Measurements from ENCODE around the gene GLIS1.

Gene GLIS1

DNA sequence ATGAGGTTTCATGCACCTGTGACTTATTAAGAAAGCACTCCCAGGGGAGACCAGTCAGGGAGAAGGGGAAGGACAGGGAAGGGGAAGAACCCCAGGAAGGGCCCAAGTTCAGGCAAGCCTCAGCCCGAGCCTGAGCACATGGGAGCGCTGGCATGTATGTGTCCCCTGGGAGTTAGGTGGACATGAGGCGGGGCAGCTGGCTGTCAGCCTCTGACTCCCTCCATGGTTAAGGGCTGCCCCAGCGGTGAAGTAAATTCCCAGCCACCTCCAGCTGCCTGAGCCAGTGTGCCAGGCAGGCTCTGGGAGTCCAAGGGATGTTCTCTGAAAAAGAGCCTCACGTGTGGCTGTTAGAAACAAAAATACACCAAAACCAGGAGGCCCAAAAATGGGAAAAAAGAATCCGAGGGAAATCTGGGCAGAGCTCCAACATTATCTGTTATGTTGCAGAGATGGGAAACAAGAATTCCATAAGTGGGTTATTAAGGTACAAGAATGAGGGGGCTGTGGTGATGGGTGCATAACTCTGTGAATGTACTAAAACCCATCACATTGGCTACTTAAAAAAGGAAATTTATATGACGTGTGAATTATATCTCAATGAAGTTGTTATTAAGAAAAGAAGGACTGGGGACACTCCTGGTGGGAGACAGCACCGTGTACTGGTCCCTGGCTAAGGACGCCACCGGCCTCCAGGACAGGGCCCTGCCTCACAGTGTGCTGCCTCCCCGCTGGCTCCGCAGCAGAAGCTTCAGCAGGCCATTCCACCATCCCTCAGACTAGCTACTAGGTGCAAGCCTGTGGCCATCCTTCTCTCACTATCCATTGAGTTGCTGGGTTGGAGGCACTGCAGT, 261.1 kb downstream of the GLIS1 start:
- no peak for DNase-seq

DNA sequence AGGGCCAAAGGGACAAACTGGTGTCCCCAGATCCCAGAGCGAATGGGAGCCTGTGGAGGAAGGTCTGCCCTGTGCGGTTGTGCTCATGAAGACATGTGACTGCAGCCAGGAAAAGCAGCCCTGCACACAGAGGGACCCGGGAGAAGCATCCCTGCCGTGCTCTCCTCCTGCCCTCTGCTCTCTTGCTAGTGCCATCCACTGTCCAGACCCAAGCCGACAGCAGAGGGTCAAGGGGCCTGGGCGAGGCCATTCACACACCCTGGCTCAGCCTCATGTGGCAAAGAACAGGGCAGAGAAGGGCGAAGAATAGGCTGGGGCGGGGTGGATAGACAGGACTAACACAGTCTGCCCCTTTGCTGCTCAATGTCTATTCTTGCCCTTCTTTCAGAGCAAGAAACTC, 262.4 kb downstream of the GLIS1 start:
- no peak for DNase-seq

DNA sequence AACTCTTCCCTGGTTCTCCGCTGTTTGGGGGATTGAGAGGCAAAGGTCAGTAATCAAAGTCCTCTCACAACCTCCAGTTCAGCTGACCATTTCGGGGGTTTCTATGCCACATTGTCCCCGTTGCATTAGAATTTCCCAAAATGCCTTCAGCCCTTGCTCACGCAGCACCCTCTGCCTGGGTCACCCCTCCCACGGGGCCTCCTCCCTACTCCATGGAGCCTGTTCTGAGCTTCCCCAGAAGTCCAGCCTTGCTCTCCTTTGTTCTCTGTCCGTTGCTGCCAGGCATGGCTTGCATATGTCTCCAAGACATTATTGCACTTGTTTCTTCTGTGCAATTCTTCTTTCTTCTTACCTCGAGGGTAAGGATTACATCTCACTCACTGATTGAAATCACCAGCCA, 263.3 kb downstream of the GLIS1 start:
- DNase-seq = no peak

DNA sequence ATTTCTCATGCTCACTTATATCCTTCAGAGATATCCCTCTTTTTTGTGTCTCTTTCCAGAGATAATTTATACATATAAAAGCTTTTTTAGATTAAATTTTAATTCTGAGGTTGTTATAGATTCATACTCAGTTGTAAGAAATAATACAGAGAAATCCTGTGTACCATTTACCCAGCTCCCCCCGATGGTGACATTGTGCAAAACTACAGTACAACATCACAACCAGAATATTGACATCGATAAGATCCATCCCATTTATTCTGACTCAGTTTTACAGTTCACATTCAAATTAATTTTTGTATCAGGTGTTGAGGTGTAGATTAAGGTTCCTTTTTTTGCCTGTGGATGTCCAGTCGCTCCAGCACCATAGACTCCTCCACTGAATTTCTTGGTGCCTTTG, 265.5 kb downstream of the GLIS1 start:
- DNase-seq = no peak

DNA sequence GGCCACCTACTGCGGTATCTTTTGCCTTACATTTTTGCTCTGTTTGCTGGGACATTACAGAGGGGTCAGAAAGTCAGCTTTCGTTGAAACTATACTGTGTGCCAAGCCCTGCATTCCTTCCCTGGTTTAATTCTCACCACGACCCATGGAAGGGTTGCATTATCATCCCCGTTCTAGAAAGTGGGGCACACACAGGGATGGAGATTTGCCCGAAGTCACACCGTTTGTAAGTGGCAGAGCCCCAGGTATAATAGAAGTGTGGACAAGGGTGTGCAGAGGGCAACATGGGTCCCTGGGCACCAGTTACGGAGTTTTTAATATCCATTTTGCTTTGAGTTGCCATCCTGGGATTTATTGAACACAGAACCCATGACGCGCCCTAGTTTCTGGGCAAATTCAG, 268.0 kb downstream of the GLIS1 start:
- DNase-seq = no peak

DNA sequence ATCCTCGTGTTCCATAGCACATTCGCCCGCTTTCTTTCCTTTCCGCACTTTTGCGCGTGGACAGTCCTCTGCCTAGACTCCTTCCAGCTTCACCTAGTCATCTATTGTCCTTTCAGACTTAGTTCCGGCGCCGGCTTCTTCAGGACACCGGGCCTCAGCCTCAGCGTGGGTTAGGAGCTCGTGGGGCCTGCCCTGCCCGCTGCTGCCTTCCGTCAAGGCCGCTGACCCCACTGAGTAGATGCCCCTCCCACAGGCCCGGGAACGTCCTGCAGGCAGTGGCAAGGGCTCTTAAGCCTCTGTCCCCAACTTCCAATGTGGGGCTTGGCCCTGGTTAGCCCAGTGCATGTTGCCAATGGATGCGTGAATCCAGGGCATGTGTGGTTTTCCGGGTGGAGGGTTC, 268.4 kb downstream of the GLIS1 start:
- DNase-seq = no peak

DNA sequence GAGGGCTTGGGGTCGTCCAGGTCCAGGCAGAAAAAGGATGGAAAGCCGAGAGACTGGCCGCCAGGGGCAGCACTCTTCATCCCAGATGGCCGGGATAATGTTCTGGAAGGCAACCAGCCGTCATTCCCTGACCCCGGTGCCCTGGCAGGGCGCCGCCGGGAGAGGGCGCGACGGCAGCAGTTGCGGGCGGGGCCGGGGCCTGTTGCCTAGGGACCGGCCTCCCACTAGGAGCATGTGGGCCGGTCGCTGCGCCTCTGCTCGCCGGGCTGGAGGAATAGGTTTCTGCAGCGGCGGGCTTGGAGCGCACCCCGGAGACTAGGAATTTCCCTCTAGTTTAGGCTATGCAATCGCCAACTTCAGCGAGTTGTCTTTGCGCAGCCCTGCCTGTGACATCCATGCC, 268.8 kb downstream of the GLIS1 start:
- DNase-seq = no peak

DNA sequence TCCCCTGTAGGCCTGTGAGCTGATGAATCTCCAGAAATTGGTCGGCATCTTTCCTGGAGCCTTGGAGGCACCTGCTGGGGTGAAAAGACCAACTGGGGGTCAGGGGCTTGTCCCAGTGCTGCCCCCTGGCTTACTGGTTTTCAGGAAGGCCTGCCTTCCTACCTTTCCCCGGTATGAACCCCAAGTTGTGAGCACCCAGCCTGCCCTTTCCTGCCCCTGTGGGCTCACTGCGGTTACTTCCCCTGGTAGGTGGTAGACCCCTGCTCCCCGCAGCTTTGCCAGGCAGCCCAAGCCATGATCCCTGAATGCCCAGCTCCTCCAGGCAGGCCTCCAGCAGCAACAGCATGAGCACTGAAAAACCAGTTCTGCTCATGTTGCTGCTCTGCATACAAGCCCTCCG, 269.6 kb downstream of the GLIS1 start:
- DNase-seq = no peak

DNA sequence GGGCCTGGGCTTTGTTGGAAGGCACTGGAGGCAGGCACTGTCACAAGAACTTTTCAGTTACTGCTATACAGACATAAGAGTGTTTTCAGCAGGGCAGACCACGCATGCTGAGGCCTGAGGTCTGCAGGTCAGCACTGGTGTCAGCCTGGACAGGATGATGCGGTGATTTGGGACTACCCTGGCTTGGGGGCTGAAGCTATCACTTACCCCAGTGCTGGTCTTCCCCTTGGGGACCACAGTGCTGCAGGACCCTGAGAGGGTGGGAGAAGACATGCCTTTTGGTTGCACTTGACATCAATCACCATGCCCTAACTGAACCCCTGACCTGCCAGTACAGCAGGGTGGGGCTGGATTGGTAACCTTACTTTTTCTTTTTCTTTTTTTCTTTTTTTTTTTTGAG, 270.6 kb downstream of the GLIS1 start:
- DNase-seq = no peak

DNA sequence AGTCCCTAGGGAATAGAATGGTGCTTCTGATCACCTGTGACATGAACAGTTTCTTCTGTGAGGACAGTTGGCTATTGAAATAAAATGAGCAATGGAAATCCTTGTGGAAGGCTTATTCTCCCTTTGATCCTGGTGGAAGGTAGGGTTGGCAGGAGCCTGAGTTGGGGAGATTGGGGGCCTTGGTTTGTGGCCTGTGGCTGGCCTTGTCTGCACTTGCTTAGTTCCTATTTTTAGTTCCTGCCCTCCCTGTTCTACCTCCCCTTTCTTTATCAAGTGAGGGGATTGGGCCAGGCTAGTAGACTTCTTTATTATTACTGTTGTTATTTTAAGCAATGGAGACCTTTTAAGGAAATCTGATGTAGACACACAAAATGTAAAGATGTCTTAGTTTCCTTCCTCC, 271.6 kb downstream of the GLIS1 start:
- DNase-seq = no peak

DNA sequence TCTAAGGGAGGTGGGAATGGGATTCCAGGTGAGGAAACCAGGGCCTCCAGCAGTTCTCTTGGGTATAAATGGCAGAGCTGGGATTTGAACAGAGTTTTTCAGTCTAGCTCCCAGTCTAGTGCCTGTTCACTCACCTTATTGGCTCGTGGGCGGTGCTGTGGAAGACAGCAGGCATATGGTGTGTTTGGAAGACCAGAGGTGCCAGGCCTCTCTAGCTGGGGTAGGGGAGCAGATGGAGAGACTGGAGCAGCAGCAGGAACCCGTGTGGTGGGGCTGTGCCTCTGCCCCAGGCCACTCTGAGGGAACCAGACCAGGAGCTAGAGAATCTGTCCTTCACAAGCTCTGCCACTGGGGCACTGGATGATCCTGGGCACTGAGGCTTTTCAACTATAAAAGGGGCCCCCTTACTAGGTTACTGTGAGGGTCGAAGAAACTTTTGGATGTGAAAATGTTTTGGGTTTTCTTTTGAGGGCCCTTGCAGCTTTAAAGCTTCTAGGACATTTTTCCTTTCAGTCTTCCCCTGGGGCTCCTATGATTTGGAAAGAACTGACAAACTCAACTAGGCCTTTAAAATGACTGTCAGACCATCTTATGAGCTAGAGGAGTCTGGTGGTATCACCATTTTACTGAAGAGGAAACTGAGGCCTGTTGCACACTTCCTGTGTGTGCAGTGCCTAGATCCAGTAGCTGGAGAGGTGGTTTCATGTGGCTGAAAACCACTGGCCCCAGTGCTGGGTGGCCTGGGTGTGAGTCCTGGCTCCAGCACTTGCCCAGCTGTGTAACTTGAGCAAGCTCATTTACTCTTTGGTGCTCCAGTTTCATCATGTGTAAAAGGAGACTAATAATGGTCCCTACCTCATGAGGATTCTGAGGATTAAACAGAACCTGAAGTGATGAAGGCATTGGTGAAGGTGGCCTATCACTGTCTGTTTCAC, 273.7 kb downstream of the GLIS1 start:
- DNase-seq = no peak

DNA sequence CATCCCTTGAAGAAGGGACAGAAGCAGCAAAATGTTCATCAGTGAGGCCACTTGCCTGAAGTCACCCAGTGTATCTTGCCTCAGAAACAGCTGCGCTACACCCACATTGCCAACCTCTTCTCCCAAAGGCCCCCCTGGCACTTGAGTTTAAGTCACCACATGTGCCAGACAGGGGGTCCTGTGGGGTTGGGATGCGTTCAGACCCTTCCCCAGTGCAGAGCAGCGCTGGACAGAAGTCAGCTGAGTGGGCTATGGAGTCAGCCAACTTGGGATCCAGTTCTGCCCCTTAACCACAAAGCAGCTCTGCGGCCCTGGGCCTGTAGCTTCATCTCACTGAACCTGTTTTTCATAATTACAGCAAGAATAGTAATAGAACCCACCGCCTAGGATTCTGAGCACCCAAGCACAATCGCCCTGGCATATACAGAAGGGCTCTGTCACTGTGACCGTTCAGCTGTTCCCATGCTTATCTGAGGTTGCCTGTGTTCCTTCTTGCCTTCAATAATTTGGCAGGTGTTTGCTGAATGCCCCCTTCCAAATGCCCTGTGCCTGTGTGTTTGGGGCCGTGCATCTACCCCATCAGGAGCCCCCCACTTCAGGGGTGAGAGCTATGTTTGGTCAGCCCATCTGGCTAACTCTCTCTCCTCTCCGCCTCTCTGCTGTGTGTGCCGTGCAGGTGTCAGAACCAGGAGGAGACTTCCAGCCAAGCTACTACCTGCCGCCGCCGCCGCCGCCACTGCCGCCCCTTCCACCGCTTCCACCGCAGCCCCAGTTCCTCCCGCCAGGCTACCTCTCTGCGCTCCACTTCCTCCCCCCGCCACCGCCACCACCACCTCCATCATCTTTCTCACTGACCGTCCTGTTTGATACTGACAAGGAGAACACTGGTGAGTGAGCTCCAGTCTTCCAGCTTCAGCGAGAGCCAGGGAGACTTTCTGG, 274.7 kb downstream of the GLIS1 start:
- no peak for DNase-seq

DNA sequence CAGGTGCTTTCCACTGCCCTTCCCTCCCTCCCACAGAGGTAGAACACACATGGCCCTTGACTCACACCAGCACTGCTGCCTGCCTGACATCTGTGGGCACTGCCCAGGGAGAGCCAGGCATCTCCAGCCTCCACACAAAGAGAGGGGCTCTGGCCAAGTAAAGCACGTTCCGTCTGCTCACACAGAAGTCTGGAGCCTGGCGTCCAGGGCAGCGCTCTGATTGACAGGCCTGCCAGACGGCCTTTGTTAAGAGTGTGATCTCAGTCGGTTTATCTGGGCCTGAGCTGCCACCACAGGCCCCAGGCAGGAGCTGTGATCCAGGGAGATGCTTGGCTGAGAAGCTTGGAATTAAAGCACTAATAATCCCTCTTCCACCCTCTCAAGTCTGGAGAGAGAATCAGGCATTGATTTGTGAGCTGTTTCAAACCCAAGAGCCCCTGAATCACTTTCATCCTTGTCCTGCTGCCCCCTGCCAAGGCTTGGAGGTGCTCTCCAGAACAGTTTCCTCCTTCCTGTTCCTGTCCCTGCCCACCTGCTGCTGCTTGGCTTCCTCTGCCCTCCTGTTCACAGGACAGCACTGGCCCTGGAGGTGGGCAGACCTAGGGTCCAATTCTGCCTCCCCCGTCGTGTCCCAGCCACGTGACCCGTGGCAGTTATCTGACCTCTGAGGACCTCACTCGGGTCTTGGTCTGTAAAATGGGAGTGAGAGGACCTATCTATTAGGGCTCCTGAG, 276.0 kb downstream of the GLIS1 start:
- no peak for DNase-seq

DNA sequence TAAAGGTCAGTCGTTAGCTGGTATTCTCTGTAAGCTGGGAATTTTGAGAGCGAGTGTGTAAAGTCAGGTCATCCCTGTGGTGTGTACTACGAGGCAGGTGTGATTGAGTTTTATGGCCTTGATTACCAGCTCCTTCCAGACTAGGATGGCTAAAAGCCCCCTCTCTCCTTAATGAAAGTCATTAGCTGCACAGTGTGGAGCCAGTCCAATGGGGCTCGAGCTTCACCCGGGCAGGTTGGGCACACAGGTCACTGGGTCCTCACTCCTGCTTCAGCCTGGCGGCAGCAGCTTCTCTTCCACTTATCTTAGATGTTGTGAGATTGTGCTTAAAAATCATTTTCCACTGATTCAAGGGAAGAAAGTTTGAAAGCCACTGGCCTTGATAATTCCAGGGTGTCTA, 276.8 kb downstream of the GLIS1 start:
- no peak for DNase-seq

DNA sequence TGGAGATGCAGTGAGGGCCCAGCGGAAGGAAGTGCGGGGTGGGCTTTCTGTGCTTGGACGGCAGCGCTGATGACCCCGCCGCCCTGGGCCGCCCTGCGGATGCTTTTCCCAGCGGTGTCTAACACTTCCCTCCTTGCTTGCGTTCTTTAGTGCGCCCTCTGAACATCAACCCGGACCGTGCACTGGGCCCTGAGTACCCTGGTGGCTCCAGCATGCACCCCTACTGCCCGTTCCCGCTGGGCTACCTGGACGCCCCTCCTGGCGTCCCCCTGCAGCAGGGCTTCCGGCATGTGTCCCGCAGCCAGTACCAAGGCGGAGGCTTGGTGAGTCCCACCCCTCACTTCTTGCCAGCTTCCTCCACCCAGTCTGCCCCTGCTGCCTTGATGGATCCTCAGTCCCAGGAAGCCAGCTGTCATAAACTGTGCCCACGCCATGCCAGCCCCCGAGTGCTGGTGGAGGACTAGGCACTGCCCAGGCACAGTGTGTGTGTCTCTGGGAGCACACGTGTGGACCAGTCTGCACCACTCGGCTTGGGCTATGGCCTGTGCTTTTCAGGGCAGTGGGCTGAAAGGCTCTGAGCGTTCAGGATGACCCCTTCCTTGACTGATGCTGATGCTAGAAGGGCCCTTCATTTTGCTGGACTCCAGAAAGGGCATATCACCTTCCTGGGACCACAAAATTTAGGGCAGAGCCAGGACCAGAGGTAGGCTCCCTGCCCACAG, 277.5 kb downstream of the GLIS1 start:
- DNase-seq = no peak

DNA sequence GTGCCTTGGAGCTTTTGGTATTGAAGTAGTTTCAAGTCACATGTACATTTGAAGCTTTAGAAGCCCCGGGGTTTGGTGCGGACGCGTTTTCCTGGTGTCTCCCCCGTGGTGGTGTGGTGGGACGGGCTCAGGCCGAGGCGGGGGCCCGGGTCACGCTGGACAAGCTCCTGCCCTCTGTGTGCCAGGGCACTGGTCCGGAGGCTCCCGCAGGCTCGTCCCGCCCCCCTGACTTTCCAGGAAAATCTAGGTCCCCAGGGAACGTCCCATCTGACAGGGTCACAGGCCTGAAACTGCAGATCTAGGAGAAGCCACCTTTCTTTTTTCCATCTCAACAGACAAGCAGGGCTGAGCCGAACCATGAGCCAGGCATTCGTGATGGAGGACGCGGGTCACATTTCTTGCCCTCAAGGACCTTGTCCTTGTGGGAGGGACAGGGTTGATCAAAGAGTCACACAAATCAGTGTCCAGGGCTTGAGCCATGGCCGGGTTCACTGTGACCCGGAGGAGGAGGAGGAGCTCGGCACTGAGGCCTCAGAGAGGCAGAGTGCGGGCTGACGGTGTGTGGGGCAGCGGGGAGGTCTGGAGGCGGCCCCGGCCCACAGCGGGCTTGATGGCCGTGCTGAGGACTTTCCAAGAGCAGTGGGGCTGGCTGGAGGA, 278.2 kb downstream of the GLIS1 start:
- no peak for DNase-seq

DNA sequence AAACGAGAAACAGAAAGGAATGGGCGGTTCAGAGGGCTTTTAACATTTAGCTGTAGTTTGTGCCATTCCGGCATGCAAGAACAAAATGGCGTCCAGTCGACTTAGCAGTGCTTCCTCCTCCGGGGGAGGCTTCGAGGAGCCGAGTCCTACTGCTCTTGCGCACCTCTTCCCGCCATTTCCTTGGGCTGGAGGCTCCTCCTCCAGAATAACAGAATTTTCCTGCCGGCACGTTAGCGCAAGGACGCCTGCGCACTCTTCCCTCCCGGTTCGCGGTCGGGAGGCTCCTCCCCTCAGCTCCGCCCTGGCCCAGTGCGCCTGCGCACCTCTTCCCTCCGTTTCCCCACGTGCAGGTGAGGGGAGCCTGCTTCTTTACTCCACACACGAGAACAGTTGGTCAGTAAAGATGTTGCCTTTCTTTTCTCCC, 278.7 kb downstream of the GLIS1 start:
- no peak for DNase-seq

DNA sequence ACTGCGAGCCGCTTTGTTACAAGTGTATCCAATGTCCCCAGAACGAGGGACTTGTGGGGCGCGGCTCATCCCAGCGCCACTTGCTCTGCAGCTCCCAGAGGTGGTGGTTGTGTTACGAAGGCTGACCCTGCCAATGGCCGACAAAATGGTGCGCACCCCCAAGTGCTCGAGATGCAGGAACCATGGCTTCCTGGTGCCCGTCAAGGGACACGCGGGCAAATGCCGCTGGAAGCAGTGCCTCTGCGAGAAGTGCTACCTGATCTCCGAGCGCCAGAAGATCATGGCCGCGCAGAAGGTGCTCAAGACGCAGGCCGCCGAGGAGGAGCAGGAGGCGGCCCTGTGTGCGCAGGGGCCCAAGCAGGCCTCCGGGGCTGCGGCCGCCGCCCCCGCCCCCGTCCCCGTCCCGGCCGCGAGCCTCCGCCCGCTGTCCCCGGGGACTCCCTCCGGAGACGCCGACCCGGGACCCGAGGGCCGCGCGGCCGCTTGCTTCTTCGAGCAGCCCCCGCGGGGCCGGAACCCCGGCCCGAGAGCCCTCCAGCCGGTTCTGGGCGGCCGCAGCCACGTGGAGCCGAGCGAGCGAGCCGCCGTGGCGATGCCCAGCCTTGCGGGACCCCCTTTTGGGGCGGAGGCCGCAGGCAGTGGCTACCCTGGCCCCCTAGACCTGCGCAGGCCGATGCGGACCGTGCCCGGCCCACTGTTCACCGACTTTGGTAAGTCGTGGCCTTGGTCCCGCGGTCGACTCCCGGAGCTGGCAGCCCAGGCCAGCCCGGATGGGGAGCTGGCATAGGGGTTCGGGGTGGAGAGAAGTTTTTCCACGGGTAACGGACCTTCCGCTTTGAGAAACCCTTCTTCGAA, 279.4 kb downstream of the GLIS1 start, which contains the start of gene DMRTB1:
TSS of gene DMRTB1 (plus strand) at position 79 of the 855 bp plus-strand sequence. CDS start at position 134, 55 bp downstream.
- DNase-seq = no peak

DNA sequence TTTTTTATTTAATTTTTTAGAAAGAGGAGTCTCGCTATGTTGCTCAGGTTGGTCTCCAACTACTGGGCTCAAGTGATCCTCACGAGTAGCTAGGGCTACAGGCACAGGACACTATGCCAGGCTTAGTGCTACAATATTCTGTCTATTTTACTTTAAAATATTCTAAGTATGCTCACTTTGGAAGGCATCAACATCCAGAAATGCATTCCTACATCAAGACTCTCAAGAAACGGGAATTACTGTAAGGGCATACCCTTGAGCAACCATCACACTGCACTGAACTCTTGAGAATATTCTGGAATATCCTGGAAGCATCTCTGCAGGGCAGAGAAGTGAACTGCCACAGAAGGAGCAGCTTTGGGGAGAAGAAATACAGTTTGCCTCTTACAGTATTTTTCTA, 280.3 kb downstream of the GLIS1 start:
- no peak for DNase-seq
